ENCODE data around the gene PRC1.

The PRC1 gene

GRCh38 chr15:90989040-90989768 is 5.1 kb downstream of the PRC1 start:
- DNase-seq, result no peak

DNA sequence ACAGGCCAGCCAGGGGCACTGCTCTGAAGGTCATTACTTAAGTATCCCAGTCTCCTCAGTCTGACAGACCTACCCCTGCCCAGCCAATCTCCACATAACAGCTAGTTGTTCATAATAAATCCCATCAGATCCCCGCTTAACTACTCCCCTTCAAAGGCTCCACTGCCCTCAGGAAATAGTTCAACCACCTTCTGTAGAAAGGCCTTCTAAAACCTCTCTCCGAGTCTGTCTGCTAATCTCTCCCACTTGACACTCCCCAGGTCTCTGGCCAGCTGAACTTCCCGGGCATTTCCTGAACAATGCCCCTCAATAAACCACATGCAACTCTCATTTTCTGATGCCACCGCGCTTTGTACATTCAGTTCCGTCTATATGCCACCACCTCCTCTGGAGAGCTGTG is 6.0 kb downstream of the PRC1 start:
- DNase-seq, result peak; percentile 58

GRCh38 chr15:90987561-90988141 is 6.7 kb downstream of the PRC1 start:
- no peak for DNase-seq

GRCh38 chr15:90986790-90987507 is 7.4 kb downstream of the PRC1 start:
- no peak for DNase-seq

DNA sequence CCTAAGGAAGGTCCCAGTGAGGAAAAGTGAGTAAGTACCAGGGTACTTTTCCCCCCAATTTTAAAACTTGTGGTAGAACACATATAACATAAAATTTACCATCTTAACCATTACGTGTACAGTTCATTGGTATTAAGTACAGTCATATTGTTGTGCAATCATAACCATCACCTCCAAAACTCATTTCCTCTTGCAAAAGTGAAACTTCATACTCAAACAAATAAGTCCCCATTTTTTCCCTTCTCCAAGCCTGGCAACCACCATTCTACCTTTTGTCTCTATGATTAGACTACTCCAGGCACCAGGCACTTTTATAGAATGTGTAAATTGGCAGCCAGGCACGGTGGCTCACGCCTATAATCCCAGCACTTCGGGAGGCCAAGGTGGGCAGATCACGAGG is 12.2 kb downstream of the PRC1 start:
- no peak for DNase-seq

DNA sequence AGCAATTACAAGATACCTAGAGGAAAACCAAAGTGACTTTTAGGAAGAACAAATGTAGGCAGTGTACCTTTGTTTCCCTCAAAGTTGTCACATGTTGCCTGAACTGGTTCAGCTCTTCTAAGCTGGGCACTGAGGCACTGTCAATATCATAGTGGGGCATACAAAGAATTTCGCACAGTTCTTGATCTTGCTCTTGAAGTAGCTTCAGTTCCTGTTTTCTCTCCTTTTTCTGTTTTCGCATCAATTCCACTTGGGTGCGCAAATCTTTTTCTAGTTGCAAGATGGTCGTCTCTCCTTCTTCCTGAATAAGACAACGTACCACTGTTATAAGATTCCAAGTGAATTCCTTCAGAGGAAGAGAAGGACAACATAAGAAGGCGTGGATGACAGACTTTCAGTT is 12.7 kb downstream of the PRC1 start:
- DNase-seq, result no peak

GRCh38 chr15:90979582-90979981 is 14.8 kb downstream of the PRC1 start:
- DNase-seq, result no peak

DNA sequence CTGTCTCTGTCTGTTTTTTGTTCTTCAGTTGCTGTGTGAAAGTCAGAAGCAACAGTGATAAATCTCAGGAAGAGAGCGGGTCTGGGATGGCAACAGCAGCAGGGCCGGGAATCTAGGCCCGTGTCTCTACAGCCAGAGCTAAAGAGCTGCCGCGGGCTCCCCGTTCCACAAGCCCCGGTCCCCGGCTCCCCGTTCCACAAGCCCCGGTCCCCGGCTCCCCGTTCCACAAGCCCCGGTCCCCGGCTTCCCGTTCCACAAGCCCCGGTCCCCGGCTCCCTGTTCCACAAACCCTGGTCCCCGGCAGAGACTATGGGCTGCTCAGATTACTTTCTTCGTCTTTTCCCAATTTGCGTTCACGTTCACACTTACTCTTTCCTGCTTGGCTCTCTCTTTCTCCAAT is 20.1 kb downstream of the PRC1 start:
- DNase-seq, result no peak

- DNase-seq, result no peak
Observed at GRCh38 chr15:90972133-90972532, 22.2 kb downstream of the PRC1 start.

DNA sequence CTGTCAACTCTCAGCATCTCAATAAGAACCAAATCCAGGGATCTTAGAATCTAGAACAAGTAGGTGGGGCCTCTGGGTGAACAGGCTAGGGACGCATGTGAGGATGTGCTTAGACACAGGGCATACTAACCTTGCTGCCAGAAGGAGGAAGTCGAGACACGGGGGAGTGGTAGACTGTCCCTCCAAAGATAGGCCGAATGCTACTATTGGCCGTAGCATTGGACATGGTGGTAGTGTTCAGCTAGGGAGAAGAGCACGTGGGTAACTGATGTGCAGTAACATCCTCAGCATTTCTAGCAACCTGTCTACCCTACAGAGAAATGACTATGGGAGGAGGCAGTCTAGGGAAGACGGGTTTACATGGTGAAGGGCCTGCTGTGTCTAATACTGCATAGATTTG is 24.1 kb downstream of the PRC1 start:
- no peak for DNase-seq

DNA sequence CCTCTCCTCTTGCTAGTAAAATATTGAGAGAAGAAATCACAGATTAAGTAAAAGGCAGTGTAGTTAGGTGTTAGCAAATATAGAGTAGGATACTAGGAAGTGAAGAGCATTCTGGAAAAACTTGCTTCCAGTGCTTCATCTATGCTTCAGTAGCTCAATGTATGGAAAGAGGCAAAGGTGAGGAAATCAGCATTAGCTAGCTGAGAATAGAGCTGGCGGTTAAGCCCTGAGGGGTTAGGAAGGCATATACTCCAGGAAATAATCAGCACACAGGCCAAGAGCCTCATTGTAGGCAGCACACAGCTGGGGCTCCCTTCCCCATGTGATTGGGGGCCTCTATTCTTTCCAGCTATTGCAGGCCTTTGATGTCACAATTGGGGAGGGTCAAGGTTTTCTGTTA is 25.9 kb downstream of the PRC1 start:
- no peak for DNase-seq

DNA sequence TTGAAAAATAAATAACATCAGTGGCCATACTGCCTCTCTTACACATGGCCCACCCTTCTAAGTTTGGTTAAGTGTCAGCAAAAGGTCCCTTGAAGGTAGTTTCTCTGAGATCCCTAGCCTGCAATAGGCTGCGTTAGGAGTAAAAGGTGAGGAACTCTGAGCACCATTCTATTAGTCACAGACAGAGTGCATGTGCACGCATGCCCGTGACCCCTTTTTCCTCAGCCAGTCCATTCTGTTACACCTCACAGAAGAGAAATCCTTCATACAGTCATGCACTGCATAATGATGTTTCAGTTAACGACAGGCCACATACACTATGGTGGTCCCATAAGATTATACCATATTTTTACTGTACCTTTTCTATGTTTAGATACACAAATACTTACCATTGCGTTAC is 27.1 kb downstream of the PRC1 start:
- DNase-seq, result no peak

GRCh38 chr15:90966262-90966661 is 28.1 kb downstream of the PRC1 start:
- DNase-seq, result no peak

DNA sequence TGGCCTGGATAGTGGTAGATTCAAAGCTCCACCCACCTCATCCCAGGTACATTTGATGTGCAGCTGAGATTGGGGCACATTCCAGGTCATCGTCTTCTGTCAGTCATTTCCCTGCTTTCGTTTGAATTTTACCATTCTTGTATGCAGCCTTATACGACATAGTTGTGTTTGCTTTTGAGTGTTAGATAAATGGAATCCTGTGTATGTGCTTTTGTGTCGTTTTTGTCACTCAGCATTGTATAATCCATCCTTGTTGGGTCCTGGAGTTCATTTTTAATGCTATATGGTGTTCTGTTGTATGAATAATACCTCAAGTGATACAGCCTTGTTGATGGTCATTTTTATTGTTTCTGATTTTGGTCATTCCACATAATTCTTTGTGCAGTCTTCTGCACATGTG is 32.3 kb downstream of the PRC1 start:
- no peak for DNase-seq

DNA sequence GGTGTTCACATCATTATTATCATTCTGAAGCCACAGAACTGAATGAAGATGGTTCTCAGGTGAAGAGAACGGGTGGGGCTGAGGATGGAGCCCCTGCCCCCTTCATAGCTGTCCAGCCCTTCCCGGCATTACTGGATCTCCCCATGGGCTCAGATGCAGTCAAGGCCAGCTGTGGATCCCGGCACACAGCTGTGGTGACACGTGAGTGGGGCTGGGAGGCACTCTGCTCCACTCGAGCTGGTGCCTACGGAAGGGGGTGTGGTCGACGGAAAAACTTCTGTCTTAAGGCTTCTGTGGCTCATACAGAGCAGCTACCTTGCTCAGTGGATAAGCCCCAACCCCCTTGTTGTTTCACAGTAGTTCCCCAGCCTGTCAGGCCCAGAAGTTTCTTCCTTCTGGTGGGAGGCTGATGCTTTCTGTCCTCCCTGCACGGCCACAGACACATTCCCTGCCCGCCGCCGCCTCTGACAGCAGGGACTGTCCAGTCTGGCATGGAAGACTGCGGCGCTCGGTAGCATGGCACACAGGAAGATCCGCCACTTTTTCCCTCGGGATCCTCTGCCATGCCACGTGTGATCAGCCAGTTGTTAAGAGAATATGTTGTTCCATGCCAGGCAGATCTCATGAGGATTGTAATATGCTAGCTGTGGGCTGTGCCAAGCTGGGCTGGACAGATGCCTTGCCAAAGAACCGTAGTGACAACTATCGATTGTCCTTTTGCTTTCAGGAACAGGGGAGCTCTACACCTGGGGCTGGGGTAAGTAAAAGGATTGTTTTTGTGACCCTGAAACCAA is 33.8 kb downstream of the PRC1 start:
- no peak for DNase-seq

- no peak for DNase-seq
Observed at GRCh38 chr15:90959894-90960293, 34.4 kb downstream of the PRC1 start.

GRCh38 chr15:90959028-90959595 is 35.2 kb downstream of the PRC1 start:
- DNase-seq, result no peak

GRCh38 chr15:90957791-90958190 is 36.5 kb downstream of the PRC1 start:
- DNase-seq, result no peak

DNA sequence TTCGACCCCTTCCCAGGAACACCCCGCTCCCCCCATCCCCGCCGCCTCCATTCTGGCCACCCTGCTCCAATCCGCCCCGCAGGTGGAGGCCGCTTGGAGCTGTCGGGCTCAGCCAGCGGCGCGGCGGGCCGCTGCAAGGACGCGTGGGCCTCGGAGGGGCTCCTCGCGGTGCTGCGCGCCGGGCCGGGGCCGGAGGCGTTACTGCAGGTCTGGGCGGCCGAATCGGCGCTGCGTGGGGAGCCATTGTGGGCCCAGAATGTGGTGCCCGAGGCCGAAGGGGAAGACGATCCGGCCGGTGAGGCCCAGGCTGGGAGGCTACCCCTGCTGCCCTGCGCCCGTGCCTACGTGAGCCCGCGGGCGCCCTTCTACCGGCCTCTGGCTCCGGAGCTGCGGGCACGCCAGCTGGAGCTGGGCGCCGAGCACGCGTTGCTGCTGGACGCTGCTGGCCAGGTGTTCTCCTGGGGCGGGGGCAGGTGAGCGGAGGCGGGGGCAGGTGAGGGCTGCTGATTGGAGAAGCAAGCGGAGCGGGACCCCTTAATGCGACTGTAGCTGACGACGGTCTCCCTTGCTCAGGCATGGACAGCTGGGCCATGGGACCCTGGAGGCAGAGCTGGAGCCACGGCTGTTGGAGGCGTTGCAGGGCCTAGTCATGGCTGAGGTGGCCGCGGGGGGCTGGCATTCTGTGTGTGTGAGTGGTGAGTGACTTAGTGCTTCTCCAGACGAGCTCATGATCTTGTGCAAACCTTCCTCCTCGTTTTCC is 37.1 kb downstream of the PRC1 start:
- DNase-seq, result no peak

DNA sequence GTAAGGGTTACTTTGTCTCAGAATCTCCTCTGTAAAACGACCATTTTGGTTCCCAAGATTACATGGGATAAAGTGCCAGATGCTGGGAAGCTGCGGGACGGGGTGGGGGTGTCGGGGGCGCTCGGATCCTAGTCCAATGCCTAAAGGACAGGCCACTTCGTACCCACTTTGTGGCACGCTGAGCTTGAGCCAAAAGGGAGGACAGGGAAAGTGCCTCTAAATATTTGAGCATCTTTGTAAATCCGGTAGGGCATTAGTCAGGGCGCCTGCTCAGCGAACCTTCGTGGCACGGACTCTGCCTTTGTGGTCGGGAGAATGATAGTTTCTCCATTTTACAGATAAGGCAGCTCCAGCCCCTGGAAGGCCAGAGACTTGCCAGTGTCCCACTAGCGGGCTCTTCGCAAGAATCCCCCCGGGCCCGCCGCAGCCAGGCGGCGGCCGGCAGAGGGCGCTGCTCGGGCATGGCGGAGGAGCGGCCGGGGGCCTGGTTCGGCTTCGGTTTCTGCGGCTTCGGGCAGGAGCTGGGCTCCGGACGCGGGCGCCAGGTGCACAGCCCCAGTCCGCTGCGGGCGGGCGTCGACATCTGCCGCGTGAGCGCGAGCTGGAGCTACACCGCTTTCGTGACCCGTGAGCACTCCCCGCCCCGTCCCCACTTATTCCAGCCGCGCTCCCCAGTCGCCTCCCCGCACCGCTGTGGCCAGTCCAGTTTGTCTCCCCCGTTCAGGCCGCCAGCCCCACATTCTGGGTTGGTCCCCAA is 37.9 kb downstream of the PRC1 start:
- DNase-seq, result no peak

GRCh38 chr15:90955624-90956273 is 38.6 kb downstream of the PRC1 start:
- no peak for DNase-seq
